Right lobe of liver (tissue), 4 donors: ENCODE data around the gene ATP6V1A.
"Not testable (repeated sequence)": the region's sequence is repeated elsewhere in the genome, so short reads cannot be mapped to it uniquely, and the experiment has no call there.

ENCODE experiments used
- CTCF ChIP-seq, 4 donors: fragments of 200-600 bp in 3 of 4; fragments of 450-650 bp in 1 of 4; IDR thresholded peaks; one replicate each; pipeline versions ENCODE4 v1.5.1 to v1.8.0; 2016 to 2022; ENCODE audit warnings: antibody characterized with exemption in 4 of 4, mild to moderate bottlenecking in 2 of 4
- POLR2A ChIP-seq: fragments of 450-650 bp; IDR thresholded peaks from one replicate; pipeline ENCODE4 v1.6.1; 2017; ENCODE audit warnings: antibody characterized with exemption, mild to moderate bottlenecking
- donor health status: DM: no; HTN: no; CAD: no.
- donor health status: DM: no; HTN: no; CAD: no.
- donor health status: DM: no; HTN: yes; CAD: no.

GRCh38 chr3:113849841-113850240 is 103.0 kb downstream of the ATP6V1A start:
- not testable (repeated sequence) for TF ChIP-seq CTCF (IDR thresholded peaks at IDR 0.05); POLR2A
